Measurements from ENCODE around the gene PID1.

Gene PID1

GRCh38 chr2:229041691-229042090 lies 229.4 kb downstream of the PID1 start:
- DNase-seq (ENCODE audit: low read depth in 1 of 2, low spot score in 1 of 2), result no peak
- no peaks in the 10 kb centered on the region for H3K27me3 ChIP-seq (ENCODE audit: insufficient read depth, poor library complexity, severe bottlenecking)
- no peak overlapping the region for H3K27ac ChIP-seq (replicated peaks)
- H3K4me3 ChIP-seq (replicated peaks; ENCODE audit: insufficient read depth, low read length), result no peak overlapping the region
- no peak for TF ChIP-seq CTCF (IDR thresholded peaks at IDR 0.05; ENCODE audit: insufficient read depth, low read length)
- no peak for TF ChIP-seq SPI1 (IDR thresholded peaks at IDR 0.05; ENCODE audit: borderline replicate concordance, low read depth)
- TF ChIP-seq REST (IDR thresholded peaks at IDR 0.05; ENCODE audit: insufficient replicate concordance, low read depth), result no peak
- no peak for TF ChIP-seq GABPA (IDR thresholded peaks at IDR 0.05; ENCODE audit: low read depth)
- TF ChIP-seq POLR2AphosphoS5 (IDR thresholded peaks at IDR 0.05; ENCODE audit: low read depth), result no peak

- no peak overlapping the region for H3K4me3 ChIP-seq (replicated peaks; ENCODE audit: insufficient read depth, low read length)
- H3K27ac ChIP-seq (replicated peaks), result no peak overlapping the region
- no peak for DNase-seq (ENCODE audit: low read depth in 1 of 2, low spot score in 1 of 2)
- TF ChIP-seq GABPA (IDR thresholded peaks at IDR 0.05; ENCODE audit: low read depth), result no peak
- no peak for TF ChIP-seq SPI1 (IDR thresholded peaks at IDR 0.05; ENCODE audit: borderline replicate concordance, low read depth)
- TF ChIP-seq POLR2AphosphoS5 (IDR thresholded peaks at IDR 0.05; ENCODE audit: low read depth), result no peak
- no peak for TF ChIP-seq REST (IDR thresholded peaks at IDR 0.05; ENCODE audit: insufficient replicate concordance, low read depth)
- TF ChIP-seq CTCF (IDR thresholded peaks at IDR 0.05; ENCODE audit: insufficient read depth, low read length), result no peak
- H3K27me3 ChIP-seq (ENCODE audit: insufficient read depth, poor library complexity, severe bottlenecking), result no peaks in the 10 kb centered on the region
Observed at GRCh38 chr2:229037621-229038020, 233.5 kb downstream of the PID1 start.

DNA sequence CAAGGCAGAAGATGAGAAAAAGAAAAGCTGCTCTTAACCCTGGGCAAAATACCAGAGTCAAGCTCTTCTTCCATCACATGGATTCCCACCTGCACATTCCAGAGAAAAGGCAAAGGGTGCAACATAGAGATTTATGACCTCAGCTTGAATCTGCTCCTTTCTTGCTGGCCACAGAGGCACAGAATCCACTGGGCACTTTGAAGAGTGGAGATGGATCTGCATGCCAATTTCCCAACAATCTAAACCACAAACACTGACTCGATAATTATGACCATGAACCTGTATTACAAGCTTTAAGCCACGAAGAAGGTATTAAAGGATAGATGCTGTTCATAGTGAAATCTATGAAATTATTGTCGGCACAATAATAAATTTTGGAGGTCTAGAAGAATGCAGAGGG lies 237.3 kb downstream of the PID1 start:
- Histone ChIP-seq H3K27ac (replicated peaks) (no peak overlapping the region), H3K27me3 (ENCODE audit: insufficient read depth, poor library complexity, severe bottlenecking) (no peaks in the 10 kb centered on the region), H3K4me3 (replicated peaks; ENCODE audit: insufficient read depth, low read length) (no peak overlapping the region)
- TF ChIP-seq REST (IDR thresholded peaks at IDR 0.05; ENCODE audit: insufficient replicate concordance, low read depth) (no peak), POLR2AphosphoS5 (IDR thresholded peaks at IDR 0.05; ENCODE audit: low read depth) (no peak), CTCF (IDR thresholded peaks at IDR 0.05; ENCODE audit: insufficient read depth, low read length) (no peak), SPI1 (IDR thresholded peaks at IDR 0.05; ENCODE audit: borderline replicate concordance, low read depth) (no peak), GABPA (IDR thresholded peaks at IDR 0.05; ENCODE audit: low read depth) (no peak)
- no peak for DNase-seq (ENCODE audit: low read depth in 1 of 2, low spot score in 1 of 2)
